K562 (cell line): ENCODE results near the gene UNC50.

Experiments used
- BMI1 ChIP-seq: fragments of 150-350 bp; IDR thresholded peaks from 2 replicates; pipeline ENCODE4 v1.6.1; 2014; ENCODE audit warnings: low read length
- BRF2 ChIP-seq: IDR thresholded peaks from 3 replicates; pipeline ENCODE4 v1.6.1; 2011; ENCODE audit warnings: borderline replicate concordance, mild to moderate bottlenecking; ENCODE audit not compliant: insufficient read length, insufficient read depth
- CTCF ChIP-seq, 3 experiments: IDR thresholded peaks in 2 of 3; conservative IDR thresholded peaks in 1 of 3; 2 replicates each; pipeline ENCODE4 v1.5.1; 2011 to 2012; ENCODE audit warnings: low read length in 3 of 3, mild to moderate bottlenecking in 3 of 3, control low read depth in 2 of 3, improper control_type of control experiment in 1 of 3, inconsistent platforms in 1 of 3, low read depth in 1 of 3, mixed read lengths in 1 of 3, moderate library complexity in 1 of 3; ENCODE audit not compliant: insufficient read depth in 2 of 3
- EP400 ChIP-seq: fragments of 450-650 bp; IDR thresholded peaks from 2 replicates; pipeline ENCODE4 v1.6.1; 2017; ENCODE audit warnings: antibody characterized with exemption, mild to moderate bottlenecking, moderate library complexity
- EZH2 ChIP-seq: IDR thresholded peaks from 2 replicates; pipeline ENCODE4 v1.6.1; 2012; ENCODE audit warnings: low read depth, mild to moderate bottlenecking, inconsistent platforms, low read length, borderline replicate concordance
- KLF16 ChIP-seq: IDR thresholded peaks from 2 replicates; pipeline ENCODE4 v1.6.1; 2016; ENCODE audit warnings: antibody characterized with exemption
- NRF1 ChIP-seq, 2 experiments: fragments of 450-650 bp; IDR thresholded peaks in 1 of 2; conservative IDR thresholded peaks in 1 of 2; 2 replicates each; pipeline ENCODE4 v1.6.1; 2014; ENCODE audit warnings: mild to moderate bottlenecking in 2 of 2
- TCF7L2 ChIP-seq: fragments of 150-350 bp; IDR thresholded peaks from 2 replicates; pipeline ENCODE4 v1.6.1; 2016; ENCODE audit warnings: low read depth, mild to moderate bottlenecking, low read length, moderate library complexity
- ZBTB2 ChIP-seq: fragments of 450-650 bp; IDR thresholded peaks from 2 replicates; pipeline ENCODE4 v1.6.1; 2016; ENCODE audit warnings: antibody characterized with exemption
- ZBTB7A ChIP-seq: IDR thresholded peaks from 2 replicates; pipeline ENCODE4 v1.6.1; 2011; ENCODE audit warnings: low read depth, mild to moderate bottlenecking, low read length, moderate library complexity, borderline replicate concordance; ENCODE audit not compliant: control insufficient read depth
- ZNF140 ChIP-seq: fragments of 250-450 bp; sonication (Bioruptor Pico); IDR thresholded peaks from 2 replicates; pipeline ENCODE4 v1.8.0; 2021; ENCODE audit warnings: moderate library complexity, mild to moderate bottlenecking, inconsistent platforms

DNA sequence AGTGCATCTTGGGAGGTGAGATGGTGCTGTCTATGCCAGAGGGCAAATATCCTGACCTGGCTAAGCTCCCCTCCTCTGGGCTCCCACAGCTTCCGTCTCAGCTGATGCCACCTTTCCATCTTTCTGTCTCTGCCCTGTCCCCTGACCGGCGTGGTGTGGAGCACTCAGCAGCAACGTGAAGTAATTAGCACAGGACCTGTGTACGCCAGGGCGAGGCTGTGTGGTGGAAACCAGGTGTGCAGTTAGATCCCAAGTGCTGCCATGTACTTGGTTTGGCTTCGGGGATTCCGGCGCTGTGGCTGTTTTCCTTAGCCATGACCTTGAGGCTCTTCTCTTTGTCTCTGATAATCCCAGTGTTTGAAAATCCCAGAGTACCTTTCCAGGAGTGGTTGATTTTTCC, 36.6 kb upstream of the UNC50 start:
- no peak for TF ChIP-seq BMI1
- no peak for TF ChIP-seq ZBTB7A
- no peak for TF ChIP-seq CTCF (IDR thresholded peaks at IDR 0.05 in 2 of 3, conservative IDR thresholded peaks at IDR 0.05 in 1 of 3; ENCODE audit: insufficient read depth in 2 of 3, low read depth in 1 of 3, low read length in 3 of 3)
- no peak for TF ChIP-seq NRF1 (conservative IDR thresholded peaks at IDR 0.05 in 1 of 2, IDR thresholded peaks at IDR 0.05 in 1 of 2)
- TF ChIP-seq BRF2: no peak
- no peak for TF ChIP-seq EZH2
- TF ChIP-seq ZBTB2: no peak
- no peak for TF ChIP-seq TCF7L2
- no peak for TF ChIP-seq KLF16
- no peak for TF ChIP-seq EP400
- no peak for TF ChIP-seq ZNF140 (CRISPR knock-in tag)
